BLaER1 treated with 17β-estradiol and CSF1 and Interleukin-3, amounts not matched to agents 10 nM and 100 nM (cell line): Measurements from ENCODE around the gene ST8SIA3.
"Not testable (repeated sequence)": the region's sequence is repeated elsewhere in the genome, so short reads cannot be mapped to it uniquely, and the experiment has no call there.

Experiments
- H3K27ac ChIP-seq, 11 experiments: shearing (Covaris generic); formaldehyde crosslinking; 2 replicates each; pipeline ENCODE4 v1.8.1; 2022
- H3K27me3 ChIP-seq, 11 experiments: shearing (Covaris generic); formaldehyde crosslinking; 2 replicates each; pipeline ENCODE4 v1.8.1; 2022
- H3K36me3 ChIP-seq, 11 experiments: shearing (Covaris generic); formaldehyde crosslinking; 2 replicates each; pipeline ENCODE4 v1.8.1; 2022
- H3K4me1 ChIP-seq, 10 experiments: shearing (Covaris generic); formaldehyde crosslinking; 2 replicates each; pipeline ENCODE4 v1.8.1; 2022
- H3K4me2 ChIP-seq, 11 experiments: shearing (Covaris generic); formaldehyde crosslinking; 2 replicates each; pipeline ENCODE4 v1.8.1; 2022
- H3K4me3 ChIP-seq, 10 experiments: shearing (Covaris generic); formaldehyde crosslinking; 2 replicates each; pipeline ENCODE4 v1.8.1; 2022
- H3K9ac ChIP-seq, 11 experiments: shearing (Covaris generic); formaldehyde crosslinking; 2 replicates each; pipeline ENCODE4 v1.8.1; 2022
- H3K9me3 ChIP-seq, 11 experiments: shearing (Covaris generic); formaldehyde crosslinking; replicated peaks in 1 of 11; 2 replicates each; pipeline ENCODE4 v1.8.1; 2022
- H4K20me1 ChIP-seq, 11 experiments: shearing (Covaris generic); formaldehyde crosslinking; 2 replicates each; pipeline ENCODE4 v1.8.1; 2022
- Cebpa-rat ChIP-seq, 11 experiments: shearing (Covaris generic); IDR thresholded peaks; 2 replicates each; pipeline ENCODE4 v1.8.1; 2022

Gene ST8SIA3

GRCh38 chr18:57359433-57359832, 7.1 kb downstream of the ST8SIA3 start:
- no peak overlapping the region for H3K27ac ChIP-seq

DNA sequence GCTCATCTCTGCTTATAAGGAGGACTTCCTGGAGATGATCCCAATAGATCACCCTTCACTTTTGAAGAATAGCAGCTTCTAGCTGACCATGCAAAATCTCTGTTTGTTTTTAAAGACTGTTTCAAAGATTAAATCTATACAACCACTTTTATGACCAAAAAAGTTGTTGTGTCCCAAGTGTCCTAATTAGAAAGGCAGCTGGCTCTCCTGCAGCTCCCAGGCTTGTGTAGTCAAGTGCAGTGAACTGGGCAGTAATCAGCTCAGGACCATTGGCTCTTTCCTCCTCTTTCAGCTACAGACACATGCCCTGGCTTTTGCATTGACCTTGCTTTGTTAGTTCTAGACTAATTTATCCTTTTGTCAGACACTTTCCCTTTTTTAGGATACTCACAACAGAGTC, 10.4 kb downstream of the ST8SIA3 start:
- H4K20me1 ChIP-seq = no peaks in the 10 kb centered on the region
- H3K27me3 ChIP-seq = no peaks in the 10 kb centered on the region
- TF ChIP-seq Cebpa-rat (IDR thresholded peaks at IDR 0.05) = no peak

More at GRCh38 chr18:57359433-57359832, 7.1 kb downstream of the ST8SIA3 start:
- Histone ChIP-seq H3K36me3 (no peaks in the 10 kb centered on the region), H4K20me1 (no peaks in the 10 kb centered on the region), H3K9ac (no peak overlapping the region), H3K27me3 (no peaks in the 10 kb centered on the region), H3K4me1 (no peaks in the 10 kb centered on the region), H3K4me3 (no peak overlapping the region), H3K9me3 (peaks cover 0 to 6% (median 2%) of the 10 kb centered on the region in 11 experiments; a peak in 15 of 22 replicates), H3K4me2 (no peak overlapping the region)
- TF ChIP-seq Cebpa-rat (IDR thresholded peaks at IDR 0.05) = no peak

GRCh38 chr18:57364460-57364859, 12.1 kb downstream of the ST8SIA3 start:
- no peak overlapping the region for H3K9ac ChIP-seq
- H3K9me3 ChIP-seq = no peaks in the 10 kb centered on the region
- H3K4me3 ChIP-seq = no peak overlapping the region
- no peaks in the 10 kb centered on the region for H4K20me1 ChIP-seq
- no peak overlapping the region for H3K27ac ChIP-seq
- no peaks in the 10 kb centered on the region for H3K4me1 ChIP-seq
- H3K4me2 ChIP-seq = no peak overlapping the region
- no peaks in the 10 kb centered on the region for H3K27me3 ChIP-seq
- TF ChIP-seq Cebpa-rat (IDR thresholded peaks at IDR 0.05) = no peak
- no peaks in the 10 kb centered on the region for H3K36me3 ChIP-seq

More for the DNA sequence above, 10.4 kb downstream of the ST8SIA3 start:
- H3K4me2 ChIP-seq = no peak overlapping the region
- no peak overlapping the region for H3K4me3 ChIP-seq
- H3K4me1 ChIP-seq = no peaks in the 10 kb centered on the region
- no peaks in the 10 kb centered on the region for H3K36me3 ChIP-seq
- H3K27ac ChIP-seq = no peak overlapping the region
- no peak overlapping the region for H3K9ac ChIP-seq
- H3K9me3 ChIP-seq = no peaks in the 10 kb centered on the region

DNA sequence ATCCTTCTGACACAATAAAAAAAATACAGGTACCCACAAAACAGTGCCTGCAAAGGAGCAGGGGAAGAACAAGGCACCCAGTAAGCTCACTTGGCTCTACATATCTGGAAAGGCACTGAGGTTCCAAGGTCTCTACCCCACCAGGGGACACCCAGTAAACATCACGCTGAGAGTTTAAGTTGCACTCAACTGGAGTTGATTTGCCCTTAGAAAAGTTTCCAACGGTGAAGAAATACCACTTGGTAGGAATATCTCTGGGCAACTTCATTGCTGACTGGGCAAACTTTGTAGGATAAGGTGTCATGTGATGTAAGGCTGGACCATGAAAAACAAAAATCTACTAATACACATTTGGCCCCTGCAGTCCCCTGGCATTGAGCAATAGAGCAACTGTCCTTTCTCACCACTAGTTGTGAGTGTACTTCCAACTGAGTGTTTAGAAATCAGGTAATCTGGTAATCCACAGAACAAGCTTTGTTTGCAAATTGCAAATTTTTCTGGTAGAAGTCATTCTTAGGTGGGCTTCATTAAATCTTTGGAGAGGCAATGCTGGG, 14.2 kb downstream of the ST8SIA3 start:
- no peak overlapping the region for H3K4me2 ChIP-seq
- TF ChIP-seq Cebpa-rat (IDR thresholded peaks at IDR 0.05) = no peak
- H3K4me1 ChIP-seq = no peaks in the 10 kb centered on the region
- no peak overlapping the region for H3K9ac ChIP-seq
- no peak overlapping the region for H3K4me3 ChIP-seq
- no peak overlapping the region for H3K27ac ChIP-seq
- no peaks in the 10 kb centered on the region for H3K9me3 ChIP-seq
- H3K27me3 ChIP-seq = no peaks in the 10 kb centered on the region
- no peaks in the 10 kb centered on the region for H3K36me3 ChIP-seq
- no peaks in the 10 kb centered on the region for H4K20me1 ChIP-seq

GRCh38 chr18:57372444-57372843, 20.1 kb downstream of the ST8SIA3 start:
- Histone ChIP-seq H3K4me1 (no peaks in the 10 kb centered on the region), H3K27ac (no peak overlapping the region), H3K4me3 (no peak overlapping the region), H4K20me1 (no peaks in the 10 kb centered on the region), H3K9me3 (no peaks in the 10 kb centered on the region), H3K4me2 (no peak overlapping the region), H3K27me3 (no peaks in the 10 kb centered on the region), H3K9ac (no peak overlapping the region), H3K36me3 (no peaks in the 10 kb centered on the region)
- TF ChIP-seq Cebpa-rat (IDR thresholded peaks at IDR 0.05) = no peak

GRCh38 chr18:57373017-57373416, 20.7 kb downstream of the ST8SIA3 start:
- Histone ChIP-seq H3K4me2 (no peak overlapping the region), H4K20me1 (no peaks in the 10 kb centered on the region), H3K9ac (no peak overlapping the region), H3K27ac (no peak overlapping the region), H3K9me3 (no peaks in the 10 kb centered on the region), H3K4me1 (no peaks in the 10 kb centered on the region), H3K27me3 (no peaks in the 10 kb centered on the region), H3K4me3 (no peak overlapping the region), H3K36me3 (no peaks in the 10 kb centered on the region)
- TF ChIP-seq Cebpa-rat (IDR thresholded peaks at IDR 0.05) = no peak

DNA sequence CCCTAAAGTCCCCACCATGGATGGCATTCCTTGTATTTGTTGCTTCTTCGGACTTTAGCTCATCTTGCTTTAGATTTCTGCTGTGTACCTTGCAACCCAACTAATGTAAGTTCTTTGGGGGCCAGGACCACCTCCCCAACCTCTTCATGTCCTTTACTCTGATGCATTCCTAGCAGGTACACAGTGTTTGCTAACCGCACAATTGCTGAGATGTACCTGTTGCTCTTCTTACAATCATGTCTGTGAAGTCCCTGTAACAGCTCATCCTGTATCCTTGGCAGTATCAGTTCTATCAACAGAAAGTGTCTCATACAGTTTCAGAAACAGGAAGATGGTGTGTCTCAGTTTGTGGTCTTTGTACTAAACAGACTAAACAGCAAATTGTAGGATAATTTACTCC, 24.1 kb downstream of the ST8SIA3 start:
- Histone ChIP-seq H3K27ac (no peak overlapping the region), H3K4me3 (no peak overlapping the region), H3K36me3 (no peaks in the 10 kb centered on the region), H3K9ac (no peak overlapping the region), H3K4me1 (no peaks in the 10 kb centered on the region), H3K9me3 (no peaks in the 10 kb centered on the region), H3K4me2 (no peak overlapping the region), H3K27me3 (no peaks in the 10 kb centered on the region), H4K20me1 (no peaks in the 10 kb centered on the region)
- no peak for TF ChIP-seq Cebpa-rat (IDR thresholded peaks at IDR 0.05)

- Histone ChIP-seq H3K36me3 (no peaks in the 10 kb centered on the region), H3K9me3 (0 out of 22 replicates have a peak, but pooled peaks cover 0 to 1% (median 0%) of the 10 kb centered on the region in 11 experiments), H3K4me3 (no peak overlapping the region), H3K4me2 (no peak overlapping the region), H3K27me3 (no peaks in the 10 kb centered on the region), H3K9ac (no peak overlapping the region), H3K4me1 (peaks cover 0 to 26% (median 8%) of the 10 kb centered on the region in 10 experiments; a peak in 11 of 20 replicates), H3K27ac (no peak overlapping the region), H4K20me1 (no peaks in the 10 kb centered on the region)
- no peak for TF ChIP-seq Cebpa-rat (IDR thresholded peaks at IDR 0.05)
Measured at GRCh38 chr18:57389271-57389670, 36.9 kb downstream of the ST8SIA3 start.

GRCh38 chr18:57390044-57390443, 37.7 kb downstream of the ST8SIA3 start:
- Histone ChIP-seq H3K4me2 (no peak overlapping the region), H3K9me3 (peaks cover 0 to 8% (median 2%) of the 10 kb centered on the region in 11 experiments; a peak in 7 of 22 replicates), H3K9ac (no peak overlapping the region), H3K36me3 (no peaks in the 10 kb centered on the region), H3K4me1 (peaks cover 0 to 26% (median 8%) of the 10 kb centered on the region in 10 experiments; a peak in 11 of 20 replicates), H4K20me1 (no peaks in the 10 kb centered on the region), H3K4me3 (no peak overlapping the region), H3K27ac (no peak overlapping the region), H3K27me3 (no peaks in the 10 kb centered on the region)
- no peak for TF ChIP-seq Cebpa-rat (IDR thresholded peaks at IDR 0.05)

DNA sequence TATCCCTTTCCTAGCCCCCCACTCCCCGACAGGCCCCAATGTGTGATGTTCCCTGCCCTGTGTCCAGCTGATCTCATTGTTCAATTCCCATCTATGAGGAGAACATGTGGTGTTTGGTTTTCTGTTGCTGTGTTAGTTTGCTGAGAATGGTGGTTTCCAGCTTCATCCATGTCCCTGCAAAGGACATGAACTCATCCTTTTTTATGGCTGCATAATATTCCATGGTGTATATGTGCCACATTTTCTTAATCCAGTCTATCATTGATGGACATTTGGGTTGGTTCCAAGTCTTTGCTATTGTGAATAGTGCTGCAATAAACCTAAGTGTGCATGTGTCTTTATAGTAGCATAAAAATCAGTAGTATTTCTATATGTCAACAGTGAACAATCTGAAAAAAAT, 42.4 kb downstream of the ST8SIA3 start:
- H3K9me3 ChIP-seq = peaks cover 0 to 17% (median 5%) of the 10 kb centered on the region in 11 experiments; a peak in 10 of 22 replicates
- not testable (repeated sequence) for H3K27me3 ChIP-seq, H4K20me1 ChIP-seq, H3K9ac ChIP-seq, H3K4me1 ChIP-seq, H3K27ac ChIP-seq, H3K4me2 ChIP-seq, H3K4me3 ChIP-seq, H3K36me3 ChIP-seq

- not testable (repeated sequence) for H3K4me2 ChIP-seq, H3K27me3 ChIP-seq, H3K4me3 ChIP-seq, H3K9ac ChIP-seq, H3K4me1 ChIP-seq, H4K20me1 ChIP-seq, H3K36me3 ChIP-seq, H3K27ac ChIP-seq
- H3K9me3 ChIP-seq = peaks cover 0 to 17% (median 5%) of the 10 kb centered on the region in 11 experiments; a peak in 10 of 22 replicates
Measured at GRCh38 chr18:57396831-57397230, 44.5 kb downstream of the ST8SIA3 start.
